Aorta (tissue), 5 donors: ENCODE results near the gene SHANK2. TPM values are rescaled to one million over a fixed set of nuclear protein-coding genes. Genes with fewer than 3 reads are reported as not detected.
A peak's percentile ranks its signal among the peaks of the same experiment; 100 is the strongest.

Experiments used
- ATAC-seq: fragments of 200-7000 bp; cut with Tn5 transposase; one replicate; pipeline ENCODE4 v1.9.1; 2022; ENCODE audit warnings: moderate library complexity; ENCODE audit not compliant: low FRiP score
- DNase-seq, 2 donors: peaks; one replicate each; pipeline ENCODE4 v3.0.0-alpha.2; 2020
- H3K27ac ChIP-seq, 2 donors: one replicate each; pipeline ENCODE4 v1.5.1; 2013; ENCODE audit warnings: low read length in 2 of 2, mild to moderate bottlenecking in 2 of 2, moderate library complexity in 2 of 2, control low read depth in 1 of 2, inconsistent platforms in 1 of 2, low read depth in 1 of 2
- H3K27me3 ChIP-seq, 2 donors: one replicate each; pipeline ENCODE4 v1.6.1; 2013; ENCODE audit warnings: control low read depth in 1 of 2, low read length in 1 of 2, mild to moderate bottlenecking in 1 of 2, moderate library complexity in 1 of 2; ENCODE audit not compliant: insufficient read depth in 2 of 2, control insufficient read depth in 1 of 2
- H3K36me3 ChIP-seq, 2 donors: one replicate each; pipeline ENCODE4 v1.6.1; 2013; ENCODE audit warnings: control low read depth in 1 of 2, low read length in 1 of 2, mild to moderate bottlenecking in 1 of 2; ENCODE audit not compliant: insufficient read depth in 2 of 2, control insufficient read depth in 1 of 2
- H3K4me1 ChIP-seq, 2 donors: one replicate each; pipeline ENCODE4 v1.6.1; 2013; ENCODE audit warnings: low read length in 2 of 2, control low read depth in 1 of 2, mild to moderate bottlenecking in 1 of 2, moderate library complexity in 1 of 2; ENCODE audit not compliant: insufficient read depth in 2 of 2, control insufficient read depth in 1 of 2
- H3K4me3 ChIP-seq, 2 donors: one replicate each; pipeline ENCODE4 v1.5.1; 2013; ENCODE audit warnings: low read length in 2 of 2, control low read depth in 1 of 2, mild to moderate bottlenecking in 1 of 2
- H3K9me3 ChIP-seq: one replicate; pipeline ENCODE4 v1.6.1; 2013; ENCODE audit warnings: mild to moderate bottlenecking, low read length; ENCODE audit not compliant: control insufficient read depth
- WGBS, 2 donors: extraction: QIAGEN DNeasy Blood & Tissue Kit; methylation state at CpG; one replicate each; pipeline ENCODE4 v1.1.7; 2013; 5-methylcytosine and 5-hydroxymethylcytosine counted together
- intact Hi-C, 2 donors: fragments of 100-400 bp; cut with DNase I; formaldehyde crosslinking; loops; one replicate each; pipeline versions ENCODE4 v1.14.2 to v1.15.0; 2022
- polyA plus RNA-seq, 2 donors: library from polyadenylated mRNA; stranded (reverse); fragments of 200-250 nt; gene quantifications; one replicate each; pipeline ENCODE4 v1.2.3, GENCODE V29; 2013
- total RNA-seq, 2 donors: library from RNA; stranded (reverse); fragmentation: NEBNext Ultra II Directional; extraction: Animal tissue kit (Norgen Biotek cat#: 25700); gene quantifications; one replicate each; pipeline ENCODE4 v1.2.1, GENCODE V29; 2021
- donor health status: healthy with polysubstance abuse.
- donor health status: Bipolar disorder and iron deficiency.
- donor health status: DM: no; HTN: no; CAD: no.
- donor health status: DM: no; HTN: no; CAD: no.
- donor health status: DM: yes; HTN: yes; CAD: no.

The SHANK2 gene
- total and polyA plus RNA-seq, 4 donors: 0.16 to 4.8 (median 0.93) TPM; not detected in 1

GRCh38 chr11:71221821-71222220, 30.6 kb downstream of the SHANK2 start:
- Histone ChIP-seq H3K27ac (no peak overlapping the region), H3K4me1 (no peaks in the 10 kb centered on the region), H3K27me3 (no peaks in the 10 kb centered on the region), H3K9me3 (peaks cover 8% of the 10 kb centered on the region), H3K4me3 (no peak overlapping the region), H3K36me3 (no peaks in the 10 kb centered on the region)
- 86 to 88% methylated on average over 8 to 10 of the region's 10 CpGs for WGBS, 2 donors
- ATAC-seq: no peak
- peak in 1 of 2 donors; percentile 53 for DNase-seq
- intact Hi-C loops: no loop called here

GRCh38 chr11:71221201-71221600, 31.2 kb downstream of the SHANK2 start:
- intact Hi-C loops: no loop called here
- WGBS, 2 donors: 93 to 98% methylated on average over 4 of the region's 4 CpGs
- Histone ChIP-seq H3K27me3 (no peaks in the 10 kb centered on the region), H3K36me3 (no peaks in the 10 kb centered on the region), H3K9me3 (peaks cover 8% of the 10 kb centered on the region), H3K27ac (no peak overlapping the region), H3K4me1 (no peaks in the 10 kb centered on the region), H3K4me3 (no peak overlapping the region)
- DNase-seq (peak in 1 of 2 donors; percentile 27), ATAC-seq (no peak)

- ATAC-seq: no peak
- Histone ChIP-seq H3K4me1 (no peaks in the 10 kb centered on the region), H3K27me3 (no peaks in the 10 kb centered on the region), H3K9me3 (peaks cover 5% of the 10 kb centered on the region), H3K27ac (no peak overlapping the region), H3K36me3 (no peaks in the 10 kb centered on the region), H3K4me3 (no peak overlapping the region)
- intact Hi-C loops: no loop called here
- WGBS, 2 donors: 83 to 86% methylated on average over 10 of the region's 10 CpGs
- peak; percentile 3 to 9 for DNase-seq
Observed at GRCh38 chr11:71218789-71219499, 33.4 kb downstream of the SHANK2 start.

DNA sequence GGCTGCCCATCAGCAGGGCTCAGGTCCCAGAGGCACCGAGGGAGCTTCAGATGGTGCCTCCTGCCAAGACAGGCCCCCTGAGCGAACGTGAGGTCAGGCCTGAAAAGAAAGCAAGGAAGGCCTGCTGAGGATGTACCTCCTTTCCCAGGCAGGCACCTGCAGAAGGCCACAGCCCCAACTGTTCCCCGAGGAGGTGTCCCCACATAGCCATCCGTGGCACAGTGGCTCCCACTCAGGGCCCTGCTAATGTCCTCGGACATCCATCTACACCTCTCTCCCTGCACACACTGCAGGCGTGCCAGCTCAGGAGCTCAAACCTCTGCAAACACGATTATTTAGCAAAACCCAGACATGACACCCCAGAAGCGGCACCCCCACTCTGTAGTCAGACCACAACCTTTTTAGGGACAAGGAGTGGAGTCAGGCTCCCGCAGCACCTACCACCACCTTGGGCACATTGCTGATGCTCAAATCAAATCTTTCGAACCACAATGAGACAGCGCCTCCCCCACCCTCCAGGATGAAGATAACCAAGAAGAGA, 36.9 kb downstream of the SHANK2 start:
- no peak overlapping the region for H3K4me3 ChIP-seq
- ATAC-seq (no peak), DNase-seq (peak; percentile 29 to 40)
- H3K9me3 ChIP-seq: peaks cover 2% of the 10 kb centered on the region
- H3K4me1 ChIP-seq: no peaks in the 10 kb centered on the region
- WGBS, 2 donors: 90% methylated on average over 12 of the region's 12 CpGs
- no peak overlapping the region for H3K27ac ChIP-seq
- H3K36me3 ChIP-seq: no peaks in the 10 kb centered on the region
- no peaks in the 10 kb centered on the region for H3K27me3 ChIP-seq
- intact Hi-C loops: no loop called here

DNA sequence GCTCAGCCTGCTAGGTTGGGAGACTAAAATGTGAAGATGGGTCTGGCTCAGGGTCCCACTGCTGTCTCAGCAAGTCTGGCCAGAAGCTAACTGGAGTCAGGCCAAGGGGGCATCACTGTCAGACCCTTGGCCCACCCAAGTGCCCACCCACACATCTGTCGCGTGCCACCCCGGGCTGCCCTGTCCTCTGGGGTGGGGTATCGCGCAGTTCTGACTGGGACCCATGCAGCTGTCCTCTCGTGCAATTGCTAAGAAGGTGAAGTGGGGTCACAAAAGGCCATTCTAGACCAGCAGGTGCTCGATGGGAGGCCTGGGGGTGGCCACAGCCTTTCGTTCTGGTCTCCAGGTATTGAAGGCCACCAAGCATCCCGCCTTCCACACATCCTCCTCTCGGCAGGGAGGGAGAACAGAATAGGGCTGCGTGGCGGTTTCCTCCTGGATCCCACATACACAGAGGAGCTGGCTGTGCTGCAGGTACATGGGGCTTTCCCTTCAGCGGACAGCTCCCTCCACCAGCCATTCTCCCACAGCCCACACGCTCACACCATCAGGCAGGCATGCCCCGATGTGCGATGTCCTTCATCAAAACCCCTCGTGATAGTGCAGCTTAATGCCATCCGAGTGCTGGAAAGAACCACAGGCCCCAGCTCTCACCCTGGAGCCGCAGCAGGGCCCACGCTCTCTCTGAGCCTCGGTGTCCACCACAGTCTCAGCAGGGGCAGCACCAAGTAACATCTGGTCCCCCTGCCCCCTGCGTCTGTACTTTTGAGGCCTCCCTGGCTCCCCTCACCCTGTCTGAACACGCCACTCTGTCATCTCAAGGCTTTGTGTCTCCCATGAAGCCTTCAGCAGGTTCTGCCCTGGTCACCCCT, 37.6 kb downstream of the SHANK2 start:
- no peak overlapping the region for H3K27ac ChIP-seq
- no peaks in the 10 kb centered on the region for H3K4me1 ChIP-seq
- H3K9me3 ChIP-seq: peaks cover 2% of the 10 kb centered on the region
- no peak for ATAC-seq
- no peaks in the 10 kb centered on the region for H3K27me3 ChIP-seq
- peak; percentile 17 to 55 for DNase-seq
- 91 to 92% methylated on average over 23 of the region's 23 CpGs for WGBS, 2 donors
- no peaks in the 10 kb centered on the region for H3K36me3 ChIP-seq
- no peak overlapping the region for H3K4me3 ChIP-seq
- intact Hi-C loops: no loop called here

- WGBS, 2 donors: 71 to 75% methylated on average over 19 of the region's 19 CpGs
- Histone ChIP-seq H3K4me3 (no peak overlapping the region), H3K4me1 (no peaks in the 10 kb centered on the region), H3K27ac (no peak overlapping the region), H3K36me3 (no peaks in the 10 kb centered on the region), H3K27me3 (no peaks in the 10 kb centered on the region), H3K9me3 (peaks cover 2% of the 10 kb centered on the region)
- ATAC-seq: no peak
- DNase-seq: peak; percentile 34 to 59
- intact Hi-C loops: no loop called here
Observed at GRCh38 chr11:71213696-71214552, 38.5 kb downstream of the SHANK2 start.

DNA sequence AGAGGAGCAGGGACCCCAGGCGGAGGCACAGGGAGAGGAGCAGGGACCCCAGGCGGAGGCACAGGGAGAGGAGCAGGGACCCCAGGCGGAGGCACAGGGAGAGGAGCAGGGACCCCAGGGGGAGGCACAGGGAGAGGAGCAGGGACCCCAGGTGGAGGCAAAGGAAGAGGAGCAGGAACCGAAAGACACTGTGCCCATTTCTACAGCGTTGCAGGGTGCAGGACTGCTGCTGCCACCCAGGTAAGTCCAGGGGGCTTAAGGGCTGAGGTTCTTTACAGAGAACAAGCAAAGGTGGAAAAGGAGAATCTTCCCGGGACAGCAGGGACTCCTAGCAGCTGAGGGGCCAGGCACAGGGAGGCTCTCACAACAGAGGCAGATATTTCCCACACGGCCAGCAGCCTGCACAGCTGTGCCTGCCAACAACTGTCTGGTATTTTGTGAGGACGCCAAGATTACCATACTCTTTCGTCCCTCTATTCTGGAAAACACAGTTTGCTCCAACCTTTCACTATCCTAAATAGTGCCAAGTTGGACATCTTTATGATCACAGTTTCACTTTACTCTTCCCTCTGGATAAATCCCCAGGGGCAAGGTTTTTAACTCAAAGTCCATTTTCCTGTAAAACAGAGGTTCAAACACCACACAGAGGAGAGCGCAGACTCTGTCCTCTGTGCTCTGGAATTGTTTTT, 39.4 kb downstream of the SHANK2 start:
- ATAC-seq (peak; percentile 49), DNase-seq (peak; percentile 13 to 16)
- Histone ChIP-seq H3K36me3 (no peaks in the 10 kb centered on the region), H3K4me1 (no peaks in the 10 kb centered on the region), H3K9me3 (no peaks in the 10 kb centered on the region), H3K4me3 (no peak overlapping the region), H3K27ac (no peak overlapping the region), H3K27me3 (no peaks in the 10 kb centered on the region)
- 45 to 48% methylated on average over 10 of the region's 10 CpGs for WGBS, 2 donors
- intact Hi-C loops: no loop called here

- Histone ChIP-seq H3K27me3 (no peaks in the 10 kb centered on the region), H3K4me3 (no peak overlapping the region), H3K4me1 (no peaks in the 10 kb centered on the region), H3K36me3 (no peaks in the 10 kb centered on the region), H3K9me3 (no peaks in the 10 kb centered on the region), H3K27ac (no peak overlapping the region)
- WGBS, 2 donors: 62 to 65% methylated on average over 2 of the region's 2 CpGs
- intact Hi-C loops: no loop called here
- DNase-seq (no peak), ATAC-seq (no peak)
Observed at GRCh38 chr11:71211631-71212030, 40.7 kb downstream of the SHANK2 start.
